HG02571 (cell line): Measurements from ENCODE around the gene SLC18A2.
"Not testable (repeated sequence)": the region's sequence is repeated elsewhere in the genome, so short reads cannot be mapped to it uniquely, and the experiment has no call there.

Source experiments
- ATAC-seq: cut with Tn5 transposase; IDR thresholded peaks from one replicate; pipeline ENCODE4 v1.9.1; 2021; ENCODE audit warnings: mild to moderate bottlenecking, moderate library complexity; ENCODE audit not compliant: unreplicated experiment

Gene SLC18A2

GRCh38 chr10:117240621-117241529, at the start of gene SLC18A2:
Gene SLC18A2, plus strand, starts transcription at chr10:117241114. Its CDS starts 580 bp downstream, at chr10:117241694.
- no peak for ATAC-seq

GRCh38 chr10:117197189-117197588, 43.7 kb upstream of the SLC18A2 start, which contains the start of gene KCNK18:
Gene KCNK18, plus strand, starts transcription at chr10:117197489. Its CDS starts 0 bp downstream, at chr10:117197489.
- no peak for ATAC-seq

GRCh38 chr10:117198088-117198487, 42.8 kb upstream of the SLC18A2 start:
- no peak for ATAC-seq

- ATAC-seq: no peak
Observed at GRCh38 chr10:117201826-117202225, 39.1 kb upstream of the SLC18A2 start.

GRCh38 chr10:117204316-117204715, 36.6 kb upstream of the SLC18A2 start:
- no peak for ATAC-seq

- no peak for ATAC-seq
Observed at GRCh38 chr10:117212176-117212575, 28.7 kb upstream of the SLC18A2 start.

GRCh38 chr10:117214401-117214800, 26.5 kb upstream of the SLC18A2 start:
- ATAC-seq: no peak

GRCh38 chr10:117215079-117215478, 25.8 kb upstream of the SLC18A2 start:
- no peak for ATAC-seq

GRCh38 chr10:117216028-117216427, 24.9 kb upstream of the SLC18A2 start:
- no peak for ATAC-seq

- ATAC-seq: peak; percentile 75
Observed at GRCh38 chr10:117216611-117217195, 24.2 kb upstream of the SLC18A2 start.

- peak; percentile 52 for ATAC-seq
Observed at GRCh38 chr10:117217196-117217761, 23.6 kb upstream of the SLC18A2 start.

- ATAC-seq: no peak
Observed at GRCh38 chr10:117218654-117219053, 22.3 kb upstream of the SLC18A2 start.

GRCh38 chr10:117221156-117221711, 19.7 kb upstream of the SLC18A2 start:
- no peak for ATAC-seq

- no peak for ATAC-seq
Observed at GRCh38 chr10:117222552-117222951, 18.4 kb upstream of the SLC18A2 start.

GRCh38 chr10:117222976-117223692, 17.8 kb upstream of the SLC18A2 start:
- ATAC-seq: no peak

GRCh38 chr10:117223693-117224430, 17.1 kb upstream of the SLC18A2 start:
- no peak for ATAC-seq

GRCh38 chr10:117224881-117225280, 16.0 kb upstream of the SLC18A2 start:
- no peak for ATAC-seq

- no peak for ATAC-seq
Observed at GRCh38 chr10:117226813-117227451, 14.0 kb upstream of the SLC18A2 start.

GRCh38 chr10:117228210-117228609, 12.7 kb upstream of the SLC18A2 start:
- ATAC-seq: no peak

GRCh38 chr10:117230107-117230506, 10.8 kb upstream of the SLC18A2 start:
- ATAC-seq: not testable (repeated sequence)
